ENCODE results near the gene LRRC43. TPM values are rescaled to one million over a fixed set of nuclear protein-coding genes. Genes with fewer than 3 reads are reported as not detected.

The LRRC43 gene
- total RNA-seq, 2 experiments from 2014 or later = not detected

- CTCF ChIA-PET (ENCODE audit: unreplicated experiment) = interaction anchor here (0.6 kb wide), 1 partner anchor 112 kb away, joined by 3 read pairs; no protein-coding TSS in a partner anchor
- BruUV-seq (replicated peaks) = no TSS peak
- no peaks in the 10 kb centered on the region for H3K79me2 ChIP-seq (ENCODE audit: insufficient read depth, low read depth, low read length)
- no peak within 1 kb of the TSS for H2AFZ ChIP-seq (ENCODE audit: low read length)
- peaks cover 24% of the 10 kb centered on the region for H3K36me3 ChIP-seq (ENCODE audit: insufficient read depth, low read length)
- intact Hi-C loops (cut with micrococcal nuclease; ENCODE audit: unreplicated experiment) = no loop called here
- no peaks in the 10 kb centered on the region for H3K4me1 ChIP-seq (ENCODE audit: insufficient read depth, low read length, poor library complexity, severe bottlenecking)
- POLR2A ChIA-PET = no interaction called here
- peak within 1 kb of the TSS; percentile 28; the same call in 1 of the 2 replicates for H3K4me2 ChIP-seq (ENCODE audit: low read length)
- no peak within 1 kb of the TSS for H3K27ac ChIP-seq (ENCODE audit: low read depth, low read length, poor library complexity, severe bottlenecking)
- no peak for DNase-seq (ENCODE audit: low spot score)
- no peak within 1 kb of the TSS for H3K4me3 ChIP-seq (ENCODE audit: low read depth, low read length, poor library complexity, severe bottlenecking)
- H3K9me2 ChIP-seq (ENCODE audit: insufficient read depth, low read length) = no peaks in the 10 kb centered on the region
- TF ChIP-seq, protein P1, sequence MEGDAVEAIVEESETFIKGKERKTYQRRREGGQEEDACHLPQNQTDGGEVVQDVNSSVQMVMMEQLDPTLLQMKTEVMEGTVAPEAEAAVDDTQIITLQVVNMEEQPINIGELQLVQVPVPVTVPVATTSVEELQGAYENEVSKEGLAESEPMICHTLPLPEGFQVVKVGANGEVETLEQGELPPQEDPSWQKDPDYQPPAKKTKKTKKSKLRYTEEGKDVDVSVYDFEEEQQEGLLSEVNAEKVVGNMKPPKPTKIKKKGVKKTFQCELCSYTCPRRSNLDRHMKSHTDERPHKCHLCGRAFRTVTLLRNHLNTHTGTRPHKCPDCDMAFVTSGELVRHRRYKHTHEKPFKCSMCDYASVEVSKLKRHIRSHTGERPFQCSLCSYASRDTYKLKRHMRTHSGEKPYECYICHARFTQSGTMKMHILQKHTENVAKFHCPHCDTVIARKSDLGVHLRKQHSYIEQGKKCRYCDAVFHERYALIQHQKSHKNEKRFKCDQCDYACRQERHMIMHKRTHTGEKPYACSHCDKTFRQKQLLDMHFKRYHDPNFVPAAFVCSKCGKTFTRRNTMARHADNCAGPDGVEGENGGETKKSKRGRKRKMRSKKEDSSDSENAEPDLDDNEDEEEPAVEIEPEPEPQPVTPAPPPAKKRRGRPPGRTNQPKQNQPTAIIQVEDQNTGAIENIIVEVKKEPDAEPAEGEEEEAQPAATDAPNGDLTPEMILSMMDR (conservative IDR thresholded peaks at IDR 0.05; ENCODE audit: low read length) = no peak
- TF ChIP-seq EZH2phosphoT487 (IDR thresholded peaks at IDR 0.05; ENCODE audit: borderline replicate concordance, low read depth, low read length) = no peak
- H3K9me3 ChIP-seq (ENCODE audit: low read length) = no peaks in the 10 kb centered on the region
- no peaks in the 10 kb centered on the region; the same call in 1 of the 2 replicates for H4K20me1 ChIP-seq (ENCODE audit: insufficient read depth, low read length)
Observed at GRCh38 chr12:122203301-122204166, 20.6 kb downstream of the LRRC43 start, which contains the start of gene B3GNT4. TSS of gene B3GNT4 (plus strand) at chr12:122203709. CDS start at chr12:122204619, 910 bp downstream.

DNA sequence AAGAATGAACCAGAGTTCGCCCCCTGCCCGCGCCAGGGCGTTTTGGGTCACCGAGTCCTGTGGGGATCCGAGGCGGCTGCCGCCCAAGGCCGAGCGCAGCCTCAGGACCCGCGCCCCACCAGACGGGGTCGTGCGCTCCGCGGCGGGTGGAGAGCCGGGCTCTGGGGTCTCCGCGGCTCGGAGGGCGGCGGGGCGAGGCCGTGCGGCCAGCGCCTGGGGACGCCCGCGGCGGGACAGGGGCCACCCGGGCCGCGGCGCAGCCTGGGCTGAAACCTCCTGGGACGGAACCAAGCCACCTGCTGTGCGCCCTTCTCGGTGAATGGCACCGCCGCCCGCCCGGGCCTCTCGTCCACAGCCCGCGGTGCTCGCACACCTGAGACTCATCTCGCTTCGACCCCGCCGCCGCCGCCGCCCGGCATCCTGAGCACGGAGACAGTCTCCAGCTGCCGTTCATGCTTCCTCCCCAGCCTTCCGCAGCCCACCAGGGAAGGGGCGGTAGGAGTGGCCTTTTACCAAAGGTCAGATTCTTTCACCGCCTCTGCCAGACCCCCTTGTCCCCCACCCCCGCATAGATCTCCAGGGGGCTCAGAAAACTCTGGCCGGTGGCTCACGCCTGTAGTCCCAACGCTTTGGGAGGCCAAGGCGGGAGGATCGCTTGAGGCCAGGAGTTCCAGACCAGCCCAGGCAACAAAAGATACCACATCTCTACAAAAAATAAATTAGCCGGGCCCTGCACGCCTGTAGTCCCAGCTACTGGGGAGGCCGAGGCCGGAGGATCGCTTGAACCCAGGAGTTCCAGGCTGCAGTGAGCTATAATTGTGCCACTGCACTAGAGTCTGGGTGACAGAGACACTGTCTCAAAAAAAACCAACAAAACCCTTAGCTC, 21.5 kb downstream of the LRRC43 start:
- Histone ChIP-seq H3K9me3 (ENCODE audit: low read length) (no peaks in the 10 kb centered on the region), H3K9me2 (ENCODE audit: insufficient read depth, low read length) (no peaks in the 10 kb centered on the region), H4K20me1 (ENCODE audit: insufficient read depth, low read length) (no peaks in the 10 kb centered on the region; the same call in 1 of the 2 replicates), H3K79me2 (ENCODE audit: insufficient read depth, low read depth, low read length) (no peaks in the 10 kb centered on the region), H3K36me3 (ENCODE audit: insufficient read depth, low read length) (peaks cover 31% of the 10 kb centered on the region), H3K4me3 (ENCODE audit: low read depth, low read length, poor library complexity, severe bottlenecking) (no peak overlapping the region), H3K27ac (ENCODE audit: low read depth, low read length, poor library complexity, severe bottlenecking) (no peak overlapping the region), H3K4me2 (ENCODE audit: low read length) (peak overlapping the region; percentile 28; the same call in 1 of the 2 replicates), H3K4me1 (ENCODE audit: insufficient read depth, low read length, poor library complexity, severe bottlenecking) (no peaks in the 10 kb centered on the region), H2AFZ (ENCODE audit: low read length) (no peak overlapping the region)
- BruUV-seq (replicated peaks) = no TSS peak
- CTCF ChIA-PET (ENCODE audit: unreplicated experiment) = interaction anchor here (0.6 kb wide), 1 partner anchor 111 kb away, joined by 3 read pairs; no protein-coding TSS in a partner anchor
- TF ChIP-seq EZH2phosphoT487 (IDR thresholded peaks at IDR 0.05; ENCODE audit: borderline replicate concordance, low read depth, low read length) = no peak
- TF ChIP-seq, protein P1 (conservative IDR thresholded peaks at IDR 0.05; ENCODE audit: low read length) = no peak
- intact Hi-C loops (cut with micrococcal nuclease; ENCODE audit: unreplicated experiment) = no loop called here
- POLR2A ChIA-PET = no interaction called here
- DNase-seq (ENCODE audit: low spot score) = no peak

All from OCI-LY7 (cell line).